Measurements from ENCODE around the gene RSRC2. TPM values are rescaled to one million over a fixed set of nuclear protein-coding genes. Genes with fewer than 3 reads are reported as not detected.
A peak's percentile ranks its signal among the peaks of the same experiment; 100 is the strongest.
"Not testable (repeated sequence)": the region's sequence is repeated elsewhere in the genome, so short reads cannot be mapped to it uniquely, and the experiment has no call there.

The RSRC2 gene
- total RNA-seq, 2 donors from 2014 or later, result 292 to 297 TPM

DNA sequence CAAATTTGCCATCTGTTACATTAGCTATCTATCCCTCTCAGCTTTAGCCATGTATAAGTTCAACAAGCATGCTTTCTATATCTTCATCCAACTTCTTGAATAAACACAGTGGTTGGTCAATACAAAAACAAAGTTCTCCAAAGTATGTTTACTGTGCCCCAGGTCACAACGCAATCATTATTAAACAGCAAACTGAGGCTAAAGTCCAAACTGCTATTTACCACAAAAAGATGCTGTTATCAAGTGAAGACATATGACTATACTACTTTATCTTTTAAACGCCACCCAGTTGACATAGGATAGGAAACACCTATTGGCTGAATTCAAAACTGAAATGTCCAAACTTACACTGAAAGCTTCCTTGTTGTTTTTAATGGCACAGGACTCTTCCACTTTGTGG is 37.7 kb downstream of the RSRC2 start:
- no peak for ATAC-seq
- no peaks in the 10 kb centered on the region for H3K9me3 ChIP-seq (ENCODE audit: control insufficient read depth, low read length, poor library complexity, severe bottlenecking)
- H3K4me3 Mint-ChIP-seq, result no peak overlapping the region
- H3K4me1 Mint-ChIP-seq, result peaks cover 12% of the 10 kb centered on the region
- no peak for DNase-seq
- peak overlapping the region; percentile 41 for H3K27ac Mint-ChIP-seq
- H3K36me3 Mint-ChIP-seq (ENCODE audit: low read depth), result peaks cover 20% of the 10 kb centered on the region
- no peaks in the 10 kb centered on the region for H3K27me3 Mint-ChIP-seq

DNA sequence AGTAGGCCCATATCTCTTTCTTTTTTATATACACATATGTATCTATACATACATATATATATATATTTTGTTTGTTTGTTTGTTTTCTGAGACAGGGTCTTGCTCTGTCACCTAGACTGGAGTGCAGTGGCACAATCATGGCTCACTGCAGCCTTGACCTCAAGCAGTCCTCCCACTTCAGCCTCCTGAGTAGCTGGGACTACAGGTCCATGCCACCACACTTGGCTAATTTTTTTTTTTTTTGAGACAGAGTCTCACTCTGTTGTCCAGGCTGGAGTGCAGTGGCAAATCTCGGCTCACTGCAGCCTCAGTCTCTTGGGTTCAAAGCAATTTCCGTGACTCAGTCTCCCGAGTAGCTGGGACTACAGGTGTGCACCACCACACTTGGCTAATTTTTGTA is 38.9 kb downstream of the RSRC2 start:
- H3K4me3 Mint-ChIP-seq; H3K9me3 ChIP-seq (ENCODE audit: control insufficient read depth, low read length, poor library complexity, severe bottlenecking); DNase-seq; ATAC-seq; H3K27ac Mint-ChIP-seq; H3K27me3 Mint-ChIP-seq: not testable (repeated sequence)
- peaks cover 23% of the 10 kb centered on the region for H3K36me3 Mint-ChIP-seq (ENCODE audit: low read depth)
- H3K4me1 Mint-ChIP-seq, result peaks cover 15% of the 10 kb centered on the region

DNA sequence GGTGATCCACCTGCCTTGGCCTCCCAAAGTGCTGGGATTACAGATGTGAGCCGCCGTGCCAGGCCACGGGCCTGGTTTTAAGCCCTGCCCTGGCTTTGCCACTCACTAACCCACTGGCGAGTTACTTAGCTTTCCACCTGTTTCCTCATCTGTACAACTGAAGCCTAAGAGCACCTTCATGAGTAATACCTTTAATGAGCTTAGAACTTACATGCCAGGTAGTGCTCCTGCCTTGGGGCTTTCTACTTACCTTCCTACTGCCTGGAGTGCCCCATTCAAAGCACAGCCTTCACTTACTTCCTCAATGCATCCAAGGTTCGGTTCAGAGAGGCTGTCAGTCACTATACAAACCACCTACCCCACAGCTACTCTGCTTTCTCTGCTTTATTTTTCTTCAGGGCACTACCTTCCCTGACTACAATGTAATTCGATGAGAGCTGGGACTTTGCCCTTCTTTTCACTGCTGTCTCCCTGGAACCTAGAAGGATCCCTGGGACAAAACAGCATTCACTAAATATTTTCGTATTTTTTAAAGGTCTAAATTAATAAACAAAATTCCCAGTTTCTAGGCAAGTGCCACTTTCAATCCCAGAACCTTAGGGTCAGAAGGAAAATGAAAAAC is 39.8 kb downstream of the RSRC2 start:
- Mint-ChIP-seq H3K36me3 (ENCODE audit: low read depth) (peaks cover 22% of the 10 kb centered on the region), H3K27ac (peak overlapping the region; percentile 56), H3K4me3 (no peak overlapping the region), H3K4me1 (peaks cover 15% of the 10 kb centered on the region), H3K27me3 (no peaks in the 10 kb centered on the region)
- DNase-seq (no peak), ATAC-seq (no peak)
- H3K9me3 ChIP-seq (ENCODE audit: control insufficient read depth, low read length, poor library complexity, severe bottlenecking), result no peaks in the 10 kb centered on the region

DNA sequence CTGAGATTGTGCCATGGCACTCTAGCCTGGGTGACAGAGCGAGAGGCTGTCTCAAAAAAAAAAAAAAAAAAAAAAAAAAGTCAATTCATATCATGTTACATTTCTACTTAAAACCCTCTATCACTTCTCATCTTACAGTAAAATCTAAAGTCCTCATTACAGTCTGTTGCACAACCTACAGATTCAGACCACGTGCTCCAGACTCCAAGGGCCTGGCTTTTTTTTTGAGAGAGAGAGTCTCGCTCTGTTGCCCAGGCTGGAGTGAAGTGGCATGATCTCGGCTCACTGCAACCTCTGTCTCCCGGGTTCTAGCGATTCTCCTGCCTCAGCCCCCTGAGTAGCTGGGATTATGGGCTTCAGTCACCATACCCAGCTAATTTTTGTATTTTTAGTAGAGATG is 40.4 kb downstream of the RSRC2 start:
- Mint-ChIP-seq H3K27ac (peak overlapping the region; percentile 56), H3K36me3 (ENCODE audit: low read depth) (peaks cover 20% of the 10 kb centered on the region)

DNA sequence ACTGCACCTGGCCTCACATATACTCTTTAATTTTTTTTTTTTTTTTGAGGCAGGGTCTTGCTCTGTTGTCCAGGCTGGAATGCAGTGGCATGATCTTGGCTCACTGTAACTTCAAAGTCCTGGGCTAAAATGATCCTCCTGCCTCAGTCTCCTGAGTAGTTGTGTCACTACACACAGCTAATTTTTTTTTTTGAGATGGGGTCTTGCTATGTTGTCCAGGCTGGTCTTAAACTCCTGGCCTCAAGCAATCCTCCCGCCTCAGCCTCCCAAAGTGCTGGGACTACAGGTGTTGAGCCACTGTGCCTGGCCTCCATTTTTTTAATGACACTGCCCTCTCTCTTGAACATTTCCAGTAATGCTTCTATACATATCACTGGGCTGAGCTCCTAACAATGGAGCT is 42.4 kb downstream of the RSRC2 start:
- H3K27ac Mint-ChIP-seq, result peak overlapping the region; percentile 78
- peaks cover 18% of the 10 kb centered on the region for H3K36me3 Mint-ChIP-seq (ENCODE audit: low read depth)
- H3K9me3 ChIP-seq (ENCODE audit: control insufficient read depth, low read length, poor library complexity, severe bottlenecking); ATAC-seq; DNase-seq; H3K4me3 Mint-ChIP-seq; H3K27me3 Mint-ChIP-seq: not testable (repeated sequence)
- H3K4me1 Mint-ChIP-seq, result peaks cover 14% of the 10 kb centered on the region

More for the DNA sequence above, 40.4 kb downstream of the RSRC2 start:
- peaks cover 15% of the 10 kb centered on the region for H3K4me1 Mint-ChIP-seq
- not testable (repeated sequence) for DNase-seq; H3K9me3 ChIP-seq (ENCODE audit: control insufficient read depth, low read length, poor library complexity, severe bottlenecking); H3K27me3 Mint-ChIP-seq; ATAC-seq; H3K4me3 Mint-ChIP-seq

DNA sequence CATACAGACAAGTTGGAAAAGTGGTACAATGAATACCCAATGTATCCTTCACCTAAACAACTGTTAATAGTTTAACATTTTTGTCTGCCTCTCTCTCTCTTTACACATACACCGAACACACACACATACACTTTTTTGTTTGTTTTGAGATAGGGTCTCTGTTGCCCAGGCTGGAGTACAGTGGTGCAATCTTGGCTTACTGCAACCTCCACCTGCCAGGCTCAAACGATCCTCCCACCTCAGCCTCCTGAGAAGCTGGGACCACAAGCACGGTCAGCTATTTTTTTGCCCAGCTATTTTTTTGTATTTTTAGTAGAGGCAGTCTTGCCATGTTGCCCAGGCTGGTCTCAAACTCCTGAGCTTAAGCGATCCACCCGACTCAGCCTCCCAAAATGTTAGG is 42.8 kb downstream of the RSRC2 start:
- no peak overlapping the region for H3K4me3 Mint-ChIP-seq
- H3K27me3 Mint-ChIP-seq, result no peaks in the 10 kb centered on the region
- no peaks in the 10 kb centered on the region for H3K9me3 ChIP-seq (ENCODE audit: control insufficient read depth, low read length, poor library complexity, severe bottlenecking)
- H3K27ac Mint-ChIP-seq, result peak overlapping the region; percentile 78
- no peak for ATAC-seq
- H3K4me1 Mint-ChIP-seq, result peaks cover 12% of the 10 kb centered on the region
- DNase-seq, result no peak
- H3K36me3 Mint-ChIP-seq (ENCODE audit: low read depth), result peaks cover 17% of the 10 kb centered on the region

DNA sequence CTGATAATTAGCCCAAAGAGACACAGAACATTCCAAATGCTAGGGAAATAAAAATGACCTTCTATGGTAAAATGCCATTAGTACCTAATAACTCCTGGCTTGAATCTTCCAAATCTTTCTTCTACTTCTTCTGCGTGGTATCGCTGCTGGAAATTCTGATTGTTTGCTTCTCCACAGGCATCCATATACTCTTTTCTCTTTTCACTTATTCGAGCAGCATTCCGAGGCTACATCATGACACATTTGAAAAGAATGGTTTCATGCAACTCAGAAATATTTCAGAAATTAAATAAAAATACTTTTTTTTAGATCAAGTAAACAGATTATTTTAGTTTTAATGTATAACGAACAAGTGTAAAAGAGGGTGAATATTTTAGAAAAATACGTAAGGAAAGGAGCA is 44.9 kb downstream of the RSRC2 start:
- ATAC-seq, result no peak
- H3K9me3 ChIP-seq (ENCODE audit: control insufficient read depth, low read length, poor library complexity, severe bottlenecking), result no peaks in the 10 kb centered on the region
- Mint-ChIP-seq H3K27me3 (no peaks in the 10 kb centered on the region), H3K4me3 (no peak overlapping the region), H3K4me1 (peaks cover 11% of the 10 kb centered on the region), H3K36me3 (ENCODE audit: low read depth) (peaks cover 12% of the 10 kb centered on the region), H3K27ac (no peak overlapping the region)
- no peak for DNase-seq

DNA sequence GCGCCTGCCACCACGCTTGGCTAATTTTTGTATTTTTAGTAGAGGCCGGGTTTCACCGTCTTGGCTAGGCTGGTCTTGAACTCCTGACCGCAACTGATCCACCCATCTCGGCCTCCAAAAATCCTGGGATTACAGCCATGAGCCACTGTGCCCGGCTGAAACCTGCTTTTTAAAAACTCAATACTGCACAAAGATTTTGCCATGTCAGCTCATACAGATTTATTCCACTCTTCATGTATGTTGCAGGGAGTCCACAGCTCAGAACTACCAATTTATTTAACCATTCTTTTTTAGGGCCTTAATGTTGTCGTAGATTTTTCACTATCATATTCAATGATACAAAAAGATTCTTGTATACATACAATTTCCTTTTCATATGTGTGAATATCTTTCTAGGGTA is 46.0 kb downstream of the RSRC2 start:
- no peak overlapping the region for H3K27ac Mint-ChIP-seq
- no peak overlapping the region for H3K4me3 Mint-ChIP-seq
- ATAC-seq, result no peak
- DNase-seq, result no peak
- H3K4me1 Mint-ChIP-seq, result peaks cover 11% of the 10 kb centered on the region
- no peaks in the 10 kb centered on the region for H3K9me3 ChIP-seq (ENCODE audit: control insufficient read depth, low read length, poor library complexity, severe bottlenecking)
- H3K27me3 Mint-ChIP-seq, result no peaks in the 10 kb centered on the region
- H3K36me3 Mint-ChIP-seq (ENCODE audit: low read depth), result peaks cover 15% of the 10 kb centered on the region

DNA sequence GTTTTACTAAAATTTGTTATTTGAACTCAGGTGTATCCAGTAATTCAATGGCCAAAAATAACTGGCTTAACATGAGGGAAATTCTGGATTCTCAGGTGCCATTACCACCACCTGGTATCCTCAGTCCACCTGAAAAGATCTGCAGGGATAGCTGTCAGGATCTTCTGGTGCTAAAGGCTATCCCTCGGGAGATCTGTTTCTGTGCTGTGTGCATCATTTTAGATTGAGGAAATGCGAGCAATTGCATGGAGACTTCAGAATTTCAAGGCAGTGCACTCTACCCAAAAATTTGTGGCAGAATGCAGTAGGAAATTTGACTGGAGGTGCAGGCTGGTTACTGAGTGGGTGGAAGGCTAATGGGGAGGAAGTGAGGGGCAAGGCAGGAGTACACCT is 52.4 kb downstream of the RSRC2 start:
- H3K27me3 Mint-ChIP-seq, result no peaks in the 10 kb centered on the region
- no peak for DNase-seq
- H3K4me3 Mint-ChIP-seq, result no peak overlapping the region
- no peak overlapping the region for H3K27ac Mint-ChIP-seq
- H3K36me3 Mint-ChIP-seq (ENCODE audit: low read depth), result peaks cover 13% of the 10 kb centered on the region
- peaks cover 6% of the 10 kb centered on the region for H3K4me1 Mint-ChIP-seq
- ATAC-seq, result no peak
- no peaks in the 10 kb centered on the region for H3K9me3 ChIP-seq (ENCODE audit: control insufficient read depth, low read length, poor library complexity, severe bottlenecking)

DNA sequence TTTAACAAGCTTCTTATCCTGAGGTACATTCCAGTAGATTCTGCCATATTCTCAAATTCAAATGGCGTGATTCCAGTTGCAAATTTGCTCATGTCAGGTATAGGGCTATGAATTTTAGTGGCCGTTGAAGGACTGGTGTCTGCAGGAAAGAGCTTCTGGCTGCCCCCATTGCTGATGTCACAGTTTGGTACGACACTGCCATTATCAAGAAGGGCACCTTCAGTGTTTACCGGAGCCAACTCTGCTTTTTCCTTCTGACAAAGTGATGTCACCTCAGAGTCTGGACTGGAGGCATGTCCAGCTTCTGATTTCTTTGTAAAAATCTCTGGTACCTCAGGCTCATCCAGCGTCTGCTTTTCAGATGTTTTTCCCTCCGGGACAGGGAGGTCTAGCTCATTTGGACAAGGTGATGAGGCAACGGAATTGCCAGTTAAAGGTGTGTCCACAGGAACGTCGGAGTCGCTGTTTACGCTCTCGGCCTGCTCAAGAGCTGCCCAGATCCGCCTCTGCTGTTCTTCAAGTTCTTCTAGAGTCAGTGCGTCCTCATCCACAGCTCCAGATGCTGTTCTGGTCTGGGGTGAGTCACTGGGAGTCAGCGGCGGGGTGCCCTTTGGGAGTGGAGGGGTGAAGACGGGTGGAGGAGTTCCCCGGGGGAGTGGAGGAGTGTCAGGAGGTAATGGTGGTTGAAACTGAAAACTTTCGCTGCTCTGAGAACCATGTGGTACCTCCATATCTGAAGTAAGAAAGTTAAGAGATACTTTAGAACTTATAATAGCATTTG is 53.0 kb downstream of the RSRC2 start:
- Mint-ChIP-seq H3K4me1 (peaks cover 6% of the 10 kb centered on the region), H3K4me3 (no peak overlapping the region), H3K36me3 (ENCODE audit: low read depth) (peaks cover 13% of the 10 kb centered on the region), H3K27me3 (no peaks in the 10 kb centered on the region), H3K27ac (no peak overlapping the region)
- DNase-seq (no peak), ATAC-seq (no peak)
- H3K9me3 ChIP-seq (ENCODE audit: control insufficient read depth, low read length, poor library complexity, severe bottlenecking), result no peaks in the 10 kb centered on the region

DNA sequence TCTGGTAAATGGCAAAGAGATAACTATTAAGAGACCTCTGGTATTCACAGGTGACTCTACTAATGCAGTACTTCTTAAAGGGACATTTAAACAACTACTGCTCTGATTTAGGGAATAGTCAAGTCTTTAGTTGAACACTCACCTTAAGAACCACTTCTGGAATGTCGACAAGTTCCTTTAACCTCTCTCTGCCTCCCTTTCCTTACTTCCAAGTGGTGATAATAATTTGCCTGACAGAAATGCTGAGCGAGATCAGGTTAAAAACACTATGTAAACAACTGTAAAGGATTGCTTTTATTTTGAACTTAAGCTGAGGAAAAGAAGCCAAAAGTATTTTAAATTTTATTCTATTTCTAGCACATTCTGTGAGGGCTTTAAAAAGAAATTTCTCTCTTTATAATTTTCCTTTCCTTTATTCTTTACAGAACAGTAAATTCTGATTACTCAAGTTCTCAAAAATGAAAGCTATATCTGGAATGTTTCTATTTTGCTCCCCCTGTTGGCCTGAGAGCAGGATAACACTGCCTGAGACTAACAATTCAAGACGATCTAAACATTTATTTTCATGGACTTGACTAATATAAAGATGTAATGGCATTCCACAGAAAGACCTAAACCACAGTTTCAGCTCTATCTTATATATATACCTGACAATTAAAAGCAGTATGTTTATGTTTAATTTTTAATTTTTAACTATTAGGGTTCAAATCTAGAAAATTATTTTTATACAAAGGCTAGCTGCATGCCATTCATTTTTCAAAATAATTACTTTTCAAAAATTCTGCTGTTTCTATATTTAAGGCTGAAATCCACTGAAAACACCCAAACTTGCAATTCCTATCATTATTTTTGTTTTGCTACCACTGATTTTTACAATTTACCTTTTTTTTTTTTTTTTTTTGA is 55.2 kb downstream of the RSRC2 start:
- Mint-ChIP-seq H3K4me1 (peaks cover 6% of the 10 kb centered on the region), H3K36me3 (ENCODE audit: low read depth) (peaks cover 13% of the 10 kb centered on the region), H3K27ac (peak overlapping the region; percentile 27), H3K27me3 (no peaks in the 10 kb centered on the region), H3K4me3 (no peak overlapping the region)
- ATAC-seq (peak; percentile 78), DNase-seq (no peak)
- H3K9me3 ChIP-seq (ENCODE audit: control insufficient read depth, low read length, poor library complexity, severe bottlenecking), result no peaks in the 10 kb centered on the region

DNA sequence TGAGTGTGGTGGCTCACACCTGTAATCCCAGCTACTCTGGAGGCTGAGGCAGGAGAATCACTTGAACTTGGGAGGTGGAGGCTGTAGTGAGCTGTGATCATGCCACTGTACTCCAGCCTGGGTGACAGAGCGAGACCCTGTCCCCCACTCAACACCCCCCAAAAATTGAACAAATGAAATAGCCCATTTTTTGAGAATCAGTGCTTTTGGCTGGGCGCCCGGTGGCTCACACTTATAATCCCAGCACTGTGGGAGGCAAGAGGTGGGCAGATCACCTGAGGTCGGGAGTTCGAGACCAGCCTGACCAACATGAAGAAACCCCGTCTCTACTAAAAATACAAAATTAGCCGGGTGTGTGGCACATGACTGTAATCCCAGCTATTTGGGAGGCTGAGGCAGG is 56.2 kb downstream of the RSRC2 start:
- H3K4me3 Mint-ChIP-seq; H3K36me3 Mint-ChIP-seq (ENCODE audit: low read depth); DNase-seq; H3K27me3 Mint-ChIP-seq; ATAC-seq; H3K9me3 ChIP-seq (ENCODE audit: control insufficient read depth, low read length, poor library complexity, severe bottlenecking); H3K4me1 Mint-ChIP-seq: not testable (repeated sequence)
- H3K27ac Mint-ChIP-seq, result peak overlapping the region; percentile 27

DNA sequence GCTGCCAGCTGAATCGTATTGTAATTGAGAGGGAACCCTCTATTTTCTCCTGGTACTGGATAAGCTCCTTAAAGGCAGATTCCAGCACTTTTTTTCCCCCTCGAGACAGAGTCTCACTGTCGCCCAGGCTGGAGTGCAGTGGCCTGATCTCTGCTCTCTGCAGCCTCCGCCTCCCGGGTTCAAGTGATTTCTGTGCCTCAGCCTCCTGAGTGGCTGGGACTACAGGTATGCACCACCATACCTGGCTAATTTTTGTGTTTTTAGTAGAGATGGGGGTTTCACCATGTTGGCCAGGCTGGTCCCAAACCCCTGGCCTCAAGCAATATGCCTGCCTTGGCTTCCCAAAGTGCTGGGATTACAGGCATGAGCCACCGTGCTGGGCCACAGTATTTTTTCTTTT is 56.9 kb downstream of the RSRC2 start:
- not testable (repeated sequence) for H3K27ac Mint-ChIP-seq; H3K9me3 ChIP-seq (ENCODE audit: control insufficient read depth, low read length, poor library complexity, severe bottlenecking); H3K4me1 Mint-ChIP-seq; H3K36me3 Mint-ChIP-seq (ENCODE audit: low read depth); DNase-seq; H3K4me3 Mint-ChIP-seq; H3K27me3 Mint-ChIP-seq; ATAC-seq

All from T-helper 17 cell (primary cell).